GM23338 (cell line): Measurements from ENCODE around the gene OIP5. TPM values are rescaled to one million over a fixed set of nuclear protein-coding genes. Genes with fewer than 3 reads are reported as not detected.

Source experiments
- ATAC-seq: fragments of 200-7000 bp; cut with Tn5 transposase; 3 replicates; pipeline ENCODE4 v1.9.1; 2020
- DNase-seq: peaks from one replicate; pipeline ENCODE4 v3.0.0-alpha.2; 2015; ENCODE audit warnings: low spot score
- H2AFZ ChIP-seq: fragments of 200-600 bp; sonication (generic); 2 replicates; pipeline ENCODE4 v1.8.0; 2016; ENCODE audit warnings: antibody characterized with exemption, mild to moderate bottlenecking, moderate library complexity
- H3F3A ChIP-seq: fragments of 200-600 bp; sonication (generic); replicated peaks from 2 replicates; pipeline ENCODE4 v1.8.0; 2017; ENCODE audit warnings: antibody characterized with exemption, mixed run types, low read depth
- H3K27ac ChIP-seq: fragments of 200-600 bp; sonication (generic); 2 replicates; pipeline ENCODE4 v1.6.1; 2016; ENCODE audit warnings: low read depth
- H3K27me3 ChIP-seq: fragments of 200-600 bp; sonication (generic); 2 replicates; pipeline ENCODE4 v1.8.0; 2016; ENCODE audit warnings: mild to moderate bottlenecking, mixed run types, moderate library complexity; ENCODE audit not compliant: insufficient read depth
- H3K36me3 ChIP-seq: fragments of 200-600 bp; sonication (generic); 2 replicates; pipeline ENCODE4 v1.8.0; 2016; ENCODE audit warnings: mild to moderate bottlenecking; ENCODE audit not compliant: insufficient read depth
- H3K4me1 ChIP-seq: fragments of 200-600 bp; sonication (generic); 2 replicates; pipeline ENCODE4 v1.8.0; 2016; ENCODE audit warnings: mild to moderate bottlenecking, moderate library complexity; ENCODE audit not compliant: insufficient read depth
- H3K4me2 ChIP-seq: fragments of 200-600 bp; sonication (generic); 2 replicates; pipeline ENCODE4 v1.7.1; 2017; ENCODE audit warnings: mixed run types
- H3K4me3 ChIP-seq: fragments of 200-600 bp; sonication (generic); 2 replicates; pipeline ENCODE4 v1.6.1; 2016; ENCODE audit warnings: mixed run types
- H3K79me2 ChIP-seq: fragments of 200-600 bp; sonication (generic); replicated peaks from 2 replicates; pipeline ENCODE4 v1.8.0; 2017; ENCODE audit warnings: mild to moderate bottlenecking; ENCODE audit not compliant: insufficient read depth
- H3K9me2 ChIP-seq: fragments of 200-600 bp; sonication (generic); 2 replicates; pipeline ENCODE4 v1.8.0; 2017; ENCODE audit not compliant: insufficient read depth
- H4K20me1 ChIP-seq: fragments of 200-600 bp; sonication (generic); replicated peaks from 2 replicates; pipeline ENCODE4 v1.8.0; 2017; ENCODE audit warnings: mild to moderate bottlenecking; ENCODE audit not compliant: insufficient read depth
- H3K27ac Mint-ChIP-seq: 2 replicates; pipeline ENCODE4 v1.8.0; 2020; ENCODE audit warnings: inconsistent platforms, mild to moderate bottlenecking, moderate library complexity, mixed read lengths
- H3K27me3 Mint-ChIP-seq: 3 replicates; pipeline ENCODE4 v1.8.0; 2022; ENCODE audit warnings: low read depth, mild to moderate bottlenecking, moderate library complexity, mixed read lengths, inconsistent platforms; ENCODE audit not compliant: insufficient read depth, poor library complexity
- H3K36me3 Mint-ChIP-seq: 3 replicates; pipeline ENCODE4 v1.8.0; 2021; ENCODE audit warnings: low read depth, mild to moderate bottlenecking, inconsistent platforms, moderate library complexity, mixed read lengths
- H3K4me1 Mint-ChIP-seq: 3 replicates; pipeline ENCODE4 v1.8.0; 2020; ENCODE audit warnings: mild to moderate bottlenecking, inconsistent platforms, mixed read lengths
- H3K4me3 Mint-ChIP-seq: 3 replicates; pipeline ENCODE4 v1.8.0; 2021; ENCODE audit warnings: moderate library complexity, mild to moderate bottlenecking, inconsistent platforms, mixed read lengths
- H3K9me3 Mint-ChIP-seq: 3 replicates; pipeline ENCODE4 v1.8.0; 2020; ENCODE audit warnings: moderate library complexity, mild to moderate bottlenecking, inconsistent platforms, mixed read lengths
- CREB1 ChIP-seq: fragments of 250-450 bp; sonication (Bioruptor Pico); IDR thresholded peaks from 2 replicates; pipeline ENCODE4 v1.5.0; 2020; ENCODE audit warnings: low read depth, mild to moderate bottlenecking, moderate library complexity
- EZH2phosphoT487 ChIP-seq: fragments of 200-600 bp; sonication (generic); IDR thresholded peaks from one replicate; pipeline ENCODE4 v1.8.1; 2018; ENCODE audit warnings: antibody characterized with exemption; ENCODE audit not compliant: unreplicated experiment
- JUNB ChIP-seq: IDR thresholded peaks from one replicate; pipeline ENCODE4 v1.6.1; 2016; ENCODE audit warnings: antibody characterized with exemption; ENCODE audit not compliant: unreplicated experiment
- NANOG ChIP-seq: IDR thresholded peaks from 2 replicates; pipeline ENCODE4 v1.6.1; 2016; ENCODE audit warnings: antibody characterized with exemption, borderline replicate concordance
- POLR2AphosphoS5 ChIP-seq: IDR thresholded peaks from 2 replicates; pipeline ENCODE4 v1.6.1; 2016; ENCODE audit warnings: antibody characterized with exemption, low read depth
- STAT1 ChIP-seq: IDR thresholded peaks from one replicate; pipeline ENCODE4 v1.6.1; 2016; ENCODE audit warnings: antibody characterized with exemption; ENCODE audit not compliant: unreplicated experiment
- ZNF114 ChIP-seq: fragments of 250-450 bp; sonication (Bioruptor Pico); IDR thresholded peaks from 2 replicates; pipeline ENCODE4 v1.5.0; 2020; ENCODE audit warnings: mild to moderate bottlenecking, moderate library complexity
- ZNF331 ChIP-seq: fragments of 250-450 bp; sonication (Bioruptor Pico); IDR thresholded peaks from 2 replicates; pipeline ENCODE4 v1.5.0; 2020; ENCODE audit warnings: low read depth, mild to moderate bottlenecking, moderate library complexity
- polyA plus RNA-seq: library from polyadenylated mRNA; unstranded; fragments of >200 nt; fragmentation: Nextera tagmentation; extraction: Ambion mirVana; gene quantifications from 2 replicates; pipeline ENCODE4 v1.2.1, GENCODE V29; 2016
- total RNA-seq: library from RNA; depleted of rRNA; stranded (reverse); fragments of >200 nt; shearing (Covaris generic); gene quantifications from 2 replicates; pipeline ENCODE4 v1.2.3, GENCODE V29; 2014
- TF ChIP-seq, protein P1 (sequence below): IDR thresholded peaks from one replicate; pipeline ENCODE4 v1.6.1; 2018; ENCODE audit warnings: antibody characterized with exemption; ENCODE audit not compliant: unreplicated experiment
- TF ChIP-seq, protein P2 (sequence below), 2 experiments: fragments of 200-600 bp in 1 of 2; sonication (generic) in 1 of 2; conservative IDR thresholded peaks; 2 replicates each; pipeline versions ENCODE4 v1.5.1 to v1.6.1; 2016 to 2017; ENCODE audit warnings: antibody characterized with exemption in 2 of 2, low read depth in 2 of 2, mild to moderate bottlenecking in 2 of 2, moderate library complexity in 1 of 2
- TF ChIP-seq, protein P3 (sequence below): IDR thresholded peaks from 2 replicates; pipeline ENCODE4 v1.6.1; 2016; ENCODE audit warnings: antibody characterized with exemption

OIP5 gene
- total and polyA plus RNA-seq, 2 experiments from 2014 or later = 61.1 to 71.7 TPM

DNA sequence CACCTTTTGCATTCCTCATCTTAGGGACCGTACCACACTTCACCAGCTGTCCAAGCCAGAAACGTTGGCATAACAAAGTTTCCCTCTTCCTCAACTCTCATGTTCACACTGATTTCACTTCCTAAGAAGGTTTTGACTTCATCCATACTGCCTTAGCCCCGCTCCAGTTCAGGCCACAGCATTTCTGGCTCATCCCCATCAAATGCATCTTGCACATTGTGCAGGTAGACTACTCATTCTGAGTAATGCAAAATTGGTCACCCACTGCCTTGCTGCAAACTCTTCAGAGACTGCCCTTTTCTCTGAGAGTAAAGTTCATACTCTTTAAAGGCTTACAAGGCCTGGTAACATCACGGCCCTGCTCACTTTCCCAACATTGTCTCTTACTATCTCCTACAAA is 9.1 kb upstream of the OIP5 start:
- Histone ChIP-seq H4K20me1 (peaks cover 19% of the 10 kb centered on the region), H3K79me2 (peaks cover 65% of the 10 kb centered on the region), H3K4me2 (no peak overlapping the region), H3K27me3 (no peaks in the 10 kb centered on the region), H3K4me1 (no peaks in the 10 kb centered on the region), H3K4me3 (no peak overlapping the region), H3F3A (no peaks in the 10 kb centered on the region), H3K36me3 (peaks cover 60% of the 10 kb centered on the region), H3K27ac (no peak overlapping the region), H2AFZ (no peak overlapping the region), H3K9me2 (no peaks in the 10 kb centered on the region)
- TF ChIP-seq ZNF114 (CRISPR knock-in tag) = no peak
- TF ChIP-seq, protein P1, sequence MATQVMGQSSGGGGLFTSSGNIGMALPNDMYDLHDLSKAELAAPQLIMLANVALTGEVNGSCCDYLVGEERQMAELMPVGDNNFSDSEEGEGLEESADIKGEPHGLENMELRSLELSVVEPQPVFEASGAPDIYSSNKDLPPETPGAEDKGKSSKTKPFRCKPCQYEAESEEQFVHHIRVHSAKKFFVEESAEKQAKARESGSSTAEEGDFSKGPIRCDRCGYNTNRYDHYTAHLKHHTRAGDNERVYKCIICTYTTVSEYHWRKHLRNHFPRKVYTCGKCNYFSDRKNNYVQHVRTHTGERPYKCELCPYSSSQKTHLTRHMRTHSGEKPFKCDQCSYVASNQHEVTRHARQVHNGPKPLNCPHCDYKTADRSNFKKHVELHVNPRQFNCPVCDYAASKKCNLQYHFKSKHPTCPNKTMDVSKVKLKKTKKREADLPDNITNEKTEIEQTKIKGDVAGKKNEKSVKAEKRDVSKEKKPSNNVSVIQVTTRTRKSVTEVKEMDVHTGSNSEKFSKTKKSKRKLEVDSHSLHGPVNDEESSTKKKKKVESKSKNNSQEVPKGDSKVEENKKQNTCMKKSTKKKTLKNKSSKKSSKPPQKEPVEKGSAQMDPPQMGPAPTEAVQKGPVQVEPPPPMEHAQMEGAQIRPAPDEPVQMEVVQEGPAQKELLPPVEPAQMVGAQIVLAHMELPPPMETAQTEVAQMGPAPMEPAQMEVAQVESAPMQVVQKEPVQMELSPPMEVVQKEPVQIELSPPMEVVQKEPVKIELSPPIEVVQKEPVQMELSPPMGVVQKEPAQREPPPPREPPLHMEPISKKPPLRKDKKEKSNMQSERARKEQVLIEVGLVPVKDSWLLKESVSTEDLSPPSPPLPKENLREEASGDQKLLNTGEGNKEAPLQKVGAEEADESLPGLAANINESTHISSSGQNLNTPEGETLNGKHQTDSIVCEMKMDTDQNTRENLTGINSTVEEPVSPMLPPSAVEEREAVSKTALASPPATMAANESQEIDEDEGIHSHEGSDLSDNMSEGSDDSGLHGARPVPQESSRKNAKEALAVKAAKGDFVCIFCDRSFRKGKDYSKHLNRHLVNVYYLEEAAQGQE = no peak
- no peak for TF ChIP-seq CREB1
- TF ChIP-seq, protein P2, sequence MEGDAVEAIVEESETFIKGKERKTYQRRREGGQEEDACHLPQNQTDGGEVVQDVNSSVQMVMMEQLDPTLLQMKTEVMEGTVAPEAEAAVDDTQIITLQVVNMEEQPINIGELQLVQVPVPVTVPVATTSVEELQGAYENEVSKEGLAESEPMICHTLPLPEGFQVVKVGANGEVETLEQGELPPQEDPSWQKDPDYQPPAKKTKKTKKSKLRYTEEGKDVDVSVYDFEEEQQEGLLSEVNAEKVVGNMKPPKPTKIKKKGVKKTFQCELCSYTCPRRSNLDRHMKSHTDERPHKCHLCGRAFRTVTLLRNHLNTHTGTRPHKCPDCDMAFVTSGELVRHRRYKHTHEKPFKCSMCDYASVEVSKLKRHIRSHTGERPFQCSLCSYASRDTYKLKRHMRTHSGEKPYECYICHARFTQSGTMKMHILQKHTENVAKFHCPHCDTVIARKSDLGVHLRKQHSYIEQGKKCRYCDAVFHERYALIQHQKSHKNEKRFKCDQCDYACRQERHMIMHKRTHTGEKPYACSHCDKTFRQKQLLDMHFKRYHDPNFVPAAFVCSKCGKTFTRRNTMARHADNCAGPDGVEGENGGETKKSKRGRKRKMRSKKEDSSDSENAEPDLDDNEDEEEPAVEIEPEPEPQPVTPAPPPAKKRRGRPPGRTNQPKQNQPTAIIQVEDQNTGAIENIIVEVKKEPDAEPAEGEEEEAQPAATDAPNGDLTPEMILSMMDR (conservative IDR thresholded peaks at IDR 0.05; ENCODE audit: low read depth in 2 of 2) = no peak
- TF ChIP-seq ZNF331 (CRISPR knock-in tag) = no peak
- Mint-ChIP-seq H3K4me1 (no peaks in the 10 kb centered on the region), H3K27ac (no peak overlapping the region), H3K27me3 (peaks cover 3% of the 10 kb centered on the region), H3K9me3 (no peaks in the 10 kb centered on the region), H3K4me3 (no peak overlapping the region), H3K36me3 (peaks cover 79% of the 10 kb centered on the region)
- ATAC-seq (no peak), DNase-seq (no peak)

DNA sequence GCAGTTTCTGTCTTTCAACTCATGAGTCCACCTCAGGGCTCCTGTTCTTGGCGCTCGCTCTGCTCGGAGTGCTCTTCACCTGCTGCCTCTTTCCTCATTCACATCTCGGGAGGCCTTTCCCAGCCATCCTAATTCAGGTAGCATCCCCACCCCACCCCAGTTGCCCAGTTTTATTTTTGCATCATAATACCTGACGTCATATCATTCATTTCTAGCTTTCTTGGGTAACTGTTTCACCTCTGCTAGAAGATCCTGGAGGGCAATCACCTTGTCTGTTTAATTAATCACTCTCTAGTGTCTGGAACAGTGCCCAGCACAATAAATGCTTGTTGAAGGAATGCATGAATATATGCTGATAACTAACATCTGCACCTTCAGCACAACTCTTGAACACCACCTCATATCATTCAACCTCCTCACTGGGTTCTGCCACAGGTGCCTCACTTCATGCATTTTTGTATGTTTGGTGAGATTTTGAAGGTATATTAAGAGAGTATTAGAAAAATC is 7.9 kb upstream of the OIP5 start:
- no peaks in the 10 kb centered on the region for H3K9me3 Mint-ChIP-seq
- H3K27ac ChIP-seq = no peak overlapping the region
- H3K27me3 Mint-ChIP-seq = peaks cover 5% of the 10 kb centered on the region
- H3K4me2 ChIP-seq = no peak overlapping the region
- no peak overlapping the region for H3K4me3 ChIP-seq
- no peak overlapping the region for H3K4me3 Mint-ChIP-seq
- DNase-seq (no peak), ATAC-seq (no peak)
- no peak for TF ChIP-seq JUNB
- no peak for TF ChIP-seq NANOG
- TF ChIP-seq, protein P2 (conservative IDR thresholded peaks at IDR 0.05; ENCODE audit: low read depth in 2 of 2) = no peak
- no peak for TF ChIP-seq EZH2phosphoT487
- TF ChIP-seq POLR2AphosphoS5 = no peak
- TF ChIP-seq, protein P1 = no peak
- TF ChIP-seq, protein P3, sequence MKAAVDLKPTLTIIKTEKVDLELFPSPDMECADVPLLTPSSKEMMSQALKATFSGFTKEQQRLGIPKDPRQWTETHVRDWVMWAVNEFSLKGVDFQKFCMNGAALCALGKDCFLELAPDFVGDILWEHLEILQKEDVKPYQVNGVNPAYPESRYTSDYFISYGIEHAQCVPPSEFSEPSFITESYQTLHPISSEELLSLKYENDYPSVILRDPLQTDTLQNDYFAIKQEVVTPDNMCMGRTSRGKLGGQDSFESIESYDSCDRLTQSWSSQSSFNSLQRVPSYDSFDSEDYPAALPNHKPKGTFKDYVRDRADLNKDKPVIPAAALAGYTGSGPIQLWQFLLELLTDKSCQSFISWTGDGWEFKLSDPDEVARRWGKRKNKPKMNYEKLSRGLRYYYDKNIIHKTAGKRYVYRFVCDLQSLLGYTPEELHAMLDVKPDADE = no peak
- no peak for TF ChIP-seq STAT1
- TF ChIP-seq ZNF114 (CRISPR knock-in tag) = no peak
- peaks cover 22% of the 10 kb centered on the region for H4K20me1 ChIP-seq
- no peaks in the 10 kb centered on the region for H3F3A ChIP-seq
- peaks cover 51% of the 10 kb centered on the region for H3K36me3 ChIP-seq
- H3K4me1 ChIP-seq = no peaks in the 10 kb centered on the region
- H3K27me3 ChIP-seq = no peaks in the 10 kb centered on the region
- H3K27ac Mint-ChIP-seq = no peak overlapping the region
- peaks cover 67% of the 10 kb centered on the region for H3K36me3 Mint-ChIP-seq
- H2AFZ ChIP-seq = no peak overlapping the region
- no peaks in the 10 kb centered on the region for H3K9me2 ChIP-seq
- H3K79me2 ChIP-seq = peaks cover 72% of the 10 kb centered on the region
- H3K4me1 Mint-ChIP-seq = no peaks in the 10 kb centered on the region
